Osteocyte (in vitro differentiated cells): ENCODE results near the gene PCNT. TPM values are rescaled to one million over a fixed set of nuclear protein-coding genes. Genes with fewer than 3 reads are reported as not detected.

Experiments used
- DNase-seq: peaks from one replicate; pipeline ENCODE4 v3.0.0; 2021; ENCODE audit warnings: mixed read lengths; ENCODE audit not compliant: unreplicated experiment; ENCODE audit errors: extremely low spot score
- H3K27ac Mint-ChIP-seq: one replicate; pipeline ENCODE4 v1.8.0; 2021; ENCODE audit warnings: mild to moderate bottlenecking, mixed read lengths; ENCODE audit not compliant: unreplicated experiment
- H3K27me3 Mint-ChIP-seq: one replicate; pipeline ENCODE4 v1.8.0; 2021; ENCODE audit warnings: mixed read lengths; ENCODE audit not compliant: unreplicated experiment
- H3K36me3 Mint-ChIP-seq: one replicate; pipeline ENCODE4 v1.8.0; 2021; ENCODE audit warnings: mixed read lengths; ENCODE audit not compliant: unreplicated experiment
- H3K4me1 Mint-ChIP-seq: one replicate; pipeline ENCODE4 v1.8.0; 2021; ENCODE audit warnings: mixed read lengths; ENCODE audit not compliant: unreplicated experiment
- H3K4me3 Mint-ChIP-seq: one replicate; pipeline ENCODE4 v1.8.0; 2021; ENCODE audit warnings: mild to moderate bottlenecking, moderate library complexity, mixed read lengths; ENCODE audit not compliant: unreplicated experiment
- H3K9me3 Mint-ChIP-seq: one replicate; pipeline ENCODE4 v1.8.0; 2021; ENCODE audit warnings: mixed read lengths; ENCODE audit not compliant: unreplicated experiment
- total RNA-seq: library from RNA; stranded (reverse); gene quantifications from 2 replicates; pipeline ENCODE4 v1.2.1, GENCODE V29; 2021
- TF ChIP-seq, protein P1 (sequence below): fragments of 200-600 bp; sonication (generic); IDR thresholded peaks from 2 replicates; pipeline ENCODE4 v1.5.0; 2021; ENCODE audit warnings: antibody characterized with exemption, mild to moderate bottlenecking, moderate library complexity

The PCNT gene
- total RNA-seq, 1 donor from 2014 or later = 38.9 TPM

DNA sequence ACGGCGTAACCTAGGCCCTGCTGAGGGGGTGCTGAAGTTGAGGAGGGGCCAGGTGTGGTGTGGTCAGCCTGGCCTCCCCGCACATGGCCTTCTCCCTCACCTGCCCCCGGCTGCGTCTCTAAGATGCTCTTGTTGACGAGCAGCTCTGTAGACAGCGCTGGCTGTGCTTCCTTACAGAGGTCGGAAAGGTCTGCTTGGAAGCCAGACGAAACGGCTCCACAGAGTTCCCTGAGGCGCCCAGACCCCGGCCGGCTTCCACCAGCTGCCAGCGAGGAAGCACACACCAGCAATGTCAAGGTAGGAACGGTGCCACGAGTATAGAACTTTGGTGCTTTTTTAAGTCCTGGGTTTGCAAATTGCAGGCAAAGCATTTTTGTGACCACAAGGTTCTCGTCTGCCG is 116.0 kb downstream of the PCNT start:
- TF ChIP-seq, protein P1, sequence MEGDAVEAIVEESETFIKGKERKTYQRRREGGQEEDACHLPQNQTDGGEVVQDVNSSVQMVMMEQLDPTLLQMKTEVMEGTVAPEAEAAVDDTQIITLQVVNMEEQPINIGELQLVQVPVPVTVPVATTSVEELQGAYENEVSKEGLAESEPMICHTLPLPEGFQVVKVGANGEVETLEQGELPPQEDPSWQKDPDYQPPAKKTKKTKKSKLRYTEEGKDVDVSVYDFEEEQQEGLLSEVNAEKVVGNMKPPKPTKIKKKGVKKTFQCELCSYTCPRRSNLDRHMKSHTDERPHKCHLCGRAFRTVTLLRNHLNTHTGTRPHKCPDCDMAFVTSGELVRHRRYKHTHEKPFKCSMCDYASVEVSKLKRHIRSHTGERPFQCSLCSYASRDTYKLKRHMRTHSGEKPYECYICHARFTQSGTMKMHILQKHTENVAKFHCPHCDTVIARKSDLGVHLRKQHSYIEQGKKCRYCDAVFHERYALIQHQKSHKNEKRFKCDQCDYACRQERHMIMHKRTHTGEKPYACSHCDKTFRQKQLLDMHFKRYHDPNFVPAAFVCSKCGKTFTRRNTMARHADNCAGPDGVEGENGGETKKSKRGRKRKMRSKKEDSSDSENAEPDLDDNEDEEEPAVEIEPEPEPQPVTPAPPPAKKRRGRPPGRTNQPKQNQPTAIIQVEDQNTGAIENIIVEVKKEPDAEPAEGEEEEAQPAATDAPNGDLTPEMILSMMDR = no peak
- no peak overlapping the region for H3K4me3 Mint-ChIP-seq
- H3K27ac Mint-ChIP-seq = no peak overlapping the region
- no peak for DNase-seq
- H3K4me1 Mint-ChIP-seq = no peaks in the 10 kb centered on the region
- H3K36me3 Mint-ChIP-seq = peaks cover 43% of the 10 kb centered on the region
- no peaks in the 10 kb centered on the region for H3K9me3 Mint-ChIP-seq
- H3K27me3 Mint-ChIP-seq = no peaks in the 10 kb centered on the region

DNA sequence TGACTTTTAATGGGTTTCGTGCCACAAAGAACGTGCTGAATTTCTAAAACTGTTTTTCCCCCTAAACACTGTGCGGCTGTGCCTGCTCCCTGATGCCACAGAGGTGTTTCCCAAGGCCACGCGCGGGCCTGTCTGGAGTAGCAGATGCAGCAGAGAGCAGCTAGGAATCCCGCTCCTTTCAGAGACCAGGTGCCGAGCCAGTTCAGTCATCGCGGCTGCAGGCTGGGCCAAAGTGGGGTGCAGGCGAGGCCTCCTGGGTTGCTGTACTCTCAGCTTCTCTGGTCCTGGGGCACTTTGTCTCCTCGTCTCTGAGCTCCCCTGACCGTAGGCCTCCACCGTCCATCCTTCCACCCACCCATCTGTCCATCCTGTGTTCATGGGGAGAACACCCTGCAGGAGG is 117.4 kb downstream of the PCNT start:
- Mint-ChIP-seq H3K27me3 (no peaks in the 10 kb centered on the region), H3K4me3 (no peak overlapping the region), H3K4me1 (no peaks in the 10 kb centered on the region), H3K27ac (no peak overlapping the region), H3K36me3 (peaks cover 50% of the 10 kb centered on the region), H3K9me3 (no peaks in the 10 kb centered on the region)
- TF ChIP-seq, protein P1 = no peak
- no peak for DNase-seq

DNA sequence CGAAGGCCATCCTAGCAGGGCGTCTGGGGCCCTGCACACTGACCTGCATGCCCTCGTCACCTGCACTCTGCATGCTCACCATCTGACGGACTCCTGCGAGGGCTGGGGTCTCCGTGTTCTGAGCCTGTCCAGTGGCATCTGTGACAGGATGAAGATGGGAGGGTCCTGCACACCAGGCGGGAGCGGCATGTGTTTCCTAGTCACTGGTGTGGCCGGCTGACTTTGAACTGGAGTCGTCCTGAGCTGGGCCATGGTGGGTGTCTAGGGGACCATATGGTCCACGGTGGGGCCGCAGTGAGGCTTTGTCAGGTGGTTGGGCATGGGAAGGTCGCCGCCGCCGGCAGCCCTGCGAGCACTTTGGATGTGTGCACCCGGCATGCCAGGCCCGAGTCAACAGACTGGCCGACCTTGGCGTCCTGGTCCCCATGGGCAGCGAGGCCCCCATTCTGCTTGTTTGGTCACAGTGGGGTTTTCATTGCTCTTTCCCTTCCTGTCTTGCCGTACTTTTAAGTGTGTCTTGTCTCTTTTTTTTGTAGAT is 118.1 kb downstream of the PCNT start:
- no peaks in the 10 kb centered on the region for H3K27me3 Mint-ChIP-seq
- peaks cover 51% of the 10 kb centered on the region for H3K36me3 Mint-ChIP-seq
- no peaks in the 10 kb centered on the region for H3K4me1 Mint-ChIP-seq
- H3K4me3 Mint-ChIP-seq = no peak overlapping the region
- no peak overlapping the region for H3K27ac Mint-ChIP-seq
- no peak for DNase-seq
- TF ChIP-seq, protein P1 = no peak
- H3K9me3 Mint-ChIP-seq = no peaks in the 10 kb centered on the region

DNA sequence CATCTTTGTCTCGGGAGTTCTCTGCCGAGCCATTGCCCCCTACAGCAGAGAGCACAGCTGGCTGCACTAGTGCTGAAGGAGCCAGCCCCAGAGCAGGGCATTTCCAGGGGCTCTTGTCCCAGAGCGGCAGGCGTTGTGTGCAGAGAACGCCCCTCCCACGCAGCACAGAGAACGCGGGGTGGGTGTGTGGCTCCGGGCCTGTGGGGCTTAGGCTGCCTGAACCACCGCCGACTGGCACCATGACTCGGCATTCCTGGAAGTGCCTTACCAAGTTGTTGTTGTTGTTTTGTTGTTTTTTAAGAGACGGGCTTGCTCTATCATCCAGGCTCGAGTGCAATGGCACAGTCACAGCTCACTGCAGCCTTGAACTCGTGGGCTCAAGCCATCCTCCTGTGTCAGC is 119.0 kb downstream of the PCNT start:
- DNase-seq = no peak
- Mint-ChIP-seq H3K9me3 (no peaks in the 10 kb centered on the region), H3K27ac (no peak overlapping the region), H3K4me3 (no peak overlapping the region), H3K4me1 (no peaks in the 10 kb centered on the region), H3K27me3 (no peaks in the 10 kb centered on the region), H3K36me3 (peaks cover 55% of the 10 kb centered on the region)
- TF ChIP-seq, protein P1 = no peak

DNA sequence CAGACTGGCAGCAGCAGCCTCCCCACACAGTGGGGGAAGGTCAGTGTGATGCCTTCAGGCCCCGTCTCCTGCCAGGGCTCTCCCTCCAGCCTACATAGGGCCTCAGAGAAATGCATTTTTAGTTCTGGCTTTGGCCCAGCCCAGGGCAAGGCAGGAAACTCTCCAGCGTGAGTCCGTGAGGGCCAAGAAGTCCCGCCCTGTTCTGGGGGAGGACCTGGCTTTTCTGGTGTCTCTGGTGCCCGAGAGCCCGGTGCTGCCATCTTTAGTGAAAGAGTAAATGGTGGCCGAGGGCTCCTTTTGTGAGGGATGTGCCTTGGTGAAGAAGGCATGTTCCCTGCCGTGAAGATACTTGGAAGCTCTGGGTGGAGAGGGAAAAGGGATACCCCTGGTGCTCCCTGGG is 120.0 kb downstream of the PCNT start:
- no peak overlapping the region for H3K4me3 Mint-ChIP-seq
- no peaks in the 10 kb centered on the region for H3K4me1 Mint-ChIP-seq
- peaks cover 8% of the 10 kb centered on the region for H3K9me3 Mint-ChIP-seq
- no peak overlapping the region for H3K27ac Mint-ChIP-seq
- no peaks in the 10 kb centered on the region for H3K27me3 Mint-ChIP-seq
- DNase-seq = no peak
- peaks cover 63% of the 10 kb centered on the region for H3K36me3 Mint-ChIP-seq
- TF ChIP-seq, protein P1 = no peak
